Stimulated activated CD8-positive, alpha-beta memory T cell treated with anti-CD3 and anti-CD28 coated beads, Interleukin-2, amount 100 ng/mL, for 48 hours (primary cell): ENCODE measurements around the gene ADK.

Experiments
- DNase-seq, 2 donors: peaks; one replicate each; pipeline ENCODE4 v3.0.0-alpha.2; 2020; ENCODE audit warnings: low read depth in 2 of 2

ADK gene

DNA sequence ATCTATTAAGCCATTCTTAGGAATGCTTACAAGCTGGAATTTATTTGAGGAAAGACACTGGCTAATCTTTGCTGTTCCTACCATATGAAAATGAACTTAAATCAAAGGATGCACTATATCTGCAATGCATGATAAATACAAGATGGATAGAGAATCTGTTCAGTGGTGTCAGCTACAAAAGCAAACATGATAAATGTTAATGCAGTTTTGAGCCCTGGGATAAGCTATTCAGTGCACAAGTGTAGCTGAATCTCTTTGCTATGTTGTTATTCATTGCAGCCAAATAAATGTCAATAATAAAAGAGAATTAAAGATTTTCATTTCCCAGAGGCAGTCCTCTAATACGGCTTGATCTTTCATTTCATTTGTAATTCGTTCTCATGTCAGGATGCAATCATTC lies 451.6 kb downstream of the ADK start:
- no peak for DNase-seq

- no peak for DNase-seq
These were observed 459.3 kb downstream of the ADK start for GRCh38 chr10:74610299-74610698.

GRCh38 chr10:74612195-74612594 lies 461.2 kb downstream of the ADK start:
- no peak for DNase-seq

GRCh38 chr10:74620626-74621025 lies 469.6 kb downstream of the ADK start:
- no peak for DNase-seq

- DNase-seq, result no peak
These were observed 472.8 kb downstream of the ADK start for GRCh38 chr10:74623786-74624185.

DNA sequence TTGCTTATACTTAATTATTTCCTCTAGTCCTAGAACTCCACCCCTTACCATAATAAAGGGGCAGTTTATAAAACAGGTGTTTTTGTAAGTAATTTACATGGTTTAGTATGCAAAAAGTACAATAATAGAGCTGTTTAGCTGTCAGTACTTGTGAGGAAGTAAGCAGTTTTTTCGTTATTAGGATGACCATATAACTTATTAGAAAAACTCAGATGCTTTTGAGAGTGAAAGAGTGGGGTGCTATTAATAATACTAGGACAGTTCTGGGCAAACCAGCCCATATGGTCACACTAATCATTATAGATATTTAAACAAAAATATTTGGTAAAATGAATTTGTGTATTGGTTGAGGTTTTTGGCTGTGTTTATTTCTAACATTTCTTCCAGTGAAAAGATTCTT lies 473.5 kb downstream of the ADK start:
- DNase-seq, result no peak

DNA sequence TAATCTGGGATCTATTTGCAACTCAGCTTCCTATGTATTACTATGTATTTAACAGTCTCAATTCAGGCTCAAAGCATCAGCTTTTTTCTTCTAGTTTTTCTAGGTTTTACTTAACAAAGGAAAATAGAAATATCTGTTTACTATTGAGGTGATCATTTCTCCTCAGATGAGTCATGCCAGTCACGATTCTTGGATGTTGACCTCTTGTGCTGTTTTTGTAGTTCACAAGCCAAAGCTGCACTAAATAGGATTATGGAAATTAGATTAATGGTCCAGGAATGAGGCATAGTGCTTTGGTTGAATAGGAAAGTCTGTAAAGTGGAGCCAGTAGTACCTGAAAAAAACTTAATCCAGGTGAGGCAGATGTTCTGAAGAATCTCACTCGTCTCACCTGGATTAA lies 477.1 kb downstream of the ADK start:
- no peak for DNase-seq

- no peak for DNase-seq
These were observed 484.0 kb downstream of the ADK start for GRCh38 chr10:74634995-74635536.

GRCh38 chr10:74635655-74636054 lies 484.6 kb downstream of the ADK start:
- DNase-seq, result no peak

DNA sequence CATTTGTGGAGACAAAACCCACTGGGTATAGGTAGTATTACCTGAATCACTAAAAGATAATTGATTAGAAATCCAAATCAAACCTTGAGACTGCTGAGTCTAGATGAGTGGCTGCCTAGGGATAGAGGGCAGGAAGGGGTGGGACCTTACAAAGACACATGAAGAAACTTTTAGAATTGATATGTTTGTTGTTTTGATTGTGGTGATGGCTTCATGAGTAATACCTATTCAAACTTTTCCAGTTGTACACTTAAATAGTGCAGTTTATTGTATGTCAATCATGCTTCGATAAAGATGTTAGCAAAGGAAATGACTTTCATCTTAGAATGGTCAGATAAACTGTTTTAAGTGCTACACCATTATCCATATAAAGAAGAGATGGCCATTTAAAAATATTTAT lies 486.7 kb downstream of the ADK start:
- no peak for DNase-seq

DNA sequence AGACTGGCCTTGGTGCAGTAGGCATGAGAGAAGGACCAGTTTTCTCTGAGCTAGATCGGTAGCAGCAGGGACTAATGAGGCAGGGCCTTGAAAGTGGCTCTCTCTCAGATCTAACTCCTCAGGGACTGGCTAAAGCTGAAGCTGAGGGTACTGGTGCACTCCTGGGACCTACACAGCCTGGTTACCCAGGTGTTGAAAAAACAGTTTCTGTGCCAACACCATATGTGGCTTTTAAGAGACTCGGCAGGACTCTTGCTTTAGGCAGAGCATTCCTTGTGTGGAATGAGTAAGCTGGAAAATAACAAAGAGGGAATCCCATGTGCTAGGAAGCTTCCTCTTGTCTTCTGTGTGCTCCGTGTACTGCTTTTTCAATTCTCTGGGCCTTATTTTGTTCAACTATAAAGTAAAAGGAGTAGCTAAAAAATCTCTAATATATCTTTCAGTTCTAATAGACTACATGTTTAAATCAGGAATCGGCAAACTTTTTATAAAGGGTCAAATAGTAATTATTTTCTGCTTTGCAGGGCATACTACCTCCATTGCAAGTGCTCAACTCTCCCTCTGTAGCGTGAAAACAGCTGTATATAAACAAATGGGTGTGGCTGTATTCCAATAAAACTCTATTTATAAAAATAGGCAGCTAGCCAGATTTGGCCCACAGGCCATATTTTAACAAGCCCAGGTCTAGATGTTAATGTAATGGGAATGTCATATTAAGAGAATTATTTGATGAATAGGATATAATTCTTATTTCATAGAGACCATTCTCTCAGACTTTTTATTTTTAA lies 489.3 kb downstream of the ADK start:
- DNase-seq, result no peak

- no peak for DNase-seq
These were observed 490.6 kb downstream of the ADK start for GRCh38 chr10:74641659-74642058.

GRCh38 chr10:74642901-74643595 lies 492.0 kb downstream of the ADK start:
- DNase-seq, result no peak

DNA sequence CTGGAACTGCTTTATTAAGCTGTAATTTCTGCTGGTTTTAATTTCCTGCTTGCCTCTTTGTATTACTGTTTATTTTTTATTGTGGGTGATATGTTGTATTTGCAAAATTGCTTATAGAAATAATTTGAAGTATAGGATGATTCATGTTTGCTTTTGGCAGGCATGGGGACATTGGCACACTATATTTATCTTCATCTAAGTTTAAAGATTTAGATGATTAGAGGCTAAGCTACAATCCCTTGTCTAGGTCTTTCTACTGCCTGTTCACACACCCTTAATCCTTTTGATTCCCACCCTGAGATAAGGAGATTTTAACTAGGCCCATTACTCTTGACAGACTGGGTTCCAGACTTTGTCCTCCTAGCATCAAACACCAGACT lies 492.6 kb downstream of the ADK start:
- no peak for DNase-seq

GRCh38 chr10:74644738-74645137 lies 493.7 kb downstream of the ADK start:
- DNase-seq, result no peak

GRCh38 chr10:74645692-74646091 lies 494.7 kb downstream of the ADK start:
- no peak for DNase-seq

- no peak for DNase-seq
These were observed 499.6 kb downstream of the ADK start for GRCh38 chr10:74650613-74651012.

DNA sequence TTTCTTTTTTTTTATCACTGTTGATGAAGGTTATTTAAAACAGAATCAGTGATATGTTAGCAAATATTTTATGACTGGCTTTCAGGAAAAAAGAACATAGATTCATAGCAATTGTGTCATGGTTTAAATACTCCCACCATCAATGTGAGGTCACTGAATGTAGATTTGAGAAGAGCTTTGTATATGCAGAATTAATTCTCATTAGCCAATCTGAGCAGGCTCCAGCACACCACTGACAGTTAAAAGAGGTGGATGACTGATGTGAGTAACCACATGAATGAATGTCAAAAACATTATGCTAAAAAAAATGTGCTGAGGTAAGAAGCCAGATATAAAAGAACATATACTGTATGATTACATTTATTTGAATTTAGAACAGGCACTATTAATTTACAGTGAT lies 500.5 kb downstream of the ADK start:
- DNase-seq, result no peak

DNA sequence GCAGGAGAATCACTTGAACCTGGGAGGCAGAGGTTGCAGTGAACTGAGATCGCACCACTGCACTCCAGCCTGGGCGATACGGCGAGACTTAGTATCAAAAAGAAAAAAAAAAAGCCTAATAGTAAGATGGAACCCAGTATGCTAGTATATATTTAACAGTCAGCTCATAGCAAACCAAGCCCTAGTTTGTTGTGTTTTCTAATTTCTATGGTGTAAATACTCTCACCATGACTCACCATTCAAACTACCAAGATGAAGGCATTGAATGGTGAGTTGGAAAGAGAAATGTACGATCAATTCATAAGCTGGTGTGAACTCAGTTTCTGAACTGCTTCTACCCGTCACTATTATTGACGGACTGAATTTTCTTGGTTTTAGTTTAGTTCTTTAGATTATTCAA lies 501.6 kb downstream of the ADK start:
- no peak for DNase-seq

GRCh38 chr10:74658511-74658910 lies 507.5 kb downstream of the ADK start:
- DNase-seq, result no peak

GRCh38 chr10:74662635-74663034 lies 511.6 kb downstream of the ADK start:
- DNase-seq, result no peak

GRCh38 chr10:74669210-74669609 lies 518.2 kb downstream of the ADK start:
- no peak for DNase-seq

GRCh38 chr10:74671716-74672115 lies 520.7 kb downstream of the ADK start:
- DNase-seq, result no peak
